GM23338 (cell line): ENCODE results near the gene GHRL. TPM values are rescaled to one million over a fixed set of nuclear protein-coding genes. Genes with fewer than 3 reads are reported as not detected.

Experiments used
- ATAC-seq: fragments of 200-7000 bp; cut with Tn5 transposase; 3 replicates; pipeline ENCODE4 v1.9.1; 2020
- DNase-seq: peaks from one replicate; pipeline ENCODE4 v3.0.0-alpha.2; 2015; ENCODE audit warnings: low spot score
- H2AFZ ChIP-seq: fragments of 200-600 bp; sonication (generic); 2 replicates; pipeline ENCODE4 v1.8.0; 2016; ENCODE audit warnings: antibody characterized with exemption, mild to moderate bottlenecking, moderate library complexity
- H3F3A ChIP-seq: fragments of 200-600 bp; sonication (generic); replicated peaks from 2 replicates; pipeline ENCODE4 v1.8.0; 2017; ENCODE audit warnings: antibody characterized with exemption, mixed run types, low read depth
- H3K27ac ChIP-seq: fragments of 200-600 bp; sonication (generic); 2 replicates; pipeline ENCODE4 v1.6.1; 2016; ENCODE audit warnings: low read depth
- H3K27me3 ChIP-seq: fragments of 200-600 bp; sonication (generic); 2 replicates; pipeline ENCODE4 v1.8.0; 2016; ENCODE audit warnings: mild to moderate bottlenecking, mixed run types, moderate library complexity; ENCODE audit not compliant: insufficient read depth
- H3K36me3 ChIP-seq: fragments of 200-600 bp; sonication (generic); 2 replicates; pipeline ENCODE4 v1.8.0; 2016; ENCODE audit warnings: mild to moderate bottlenecking; ENCODE audit not compliant: insufficient read depth
- H3K4me1 ChIP-seq: fragments of 200-600 bp; sonication (generic); 2 replicates; pipeline ENCODE4 v1.8.0; 2016; ENCODE audit warnings: mild to moderate bottlenecking, moderate library complexity; ENCODE audit not compliant: insufficient read depth
- H3K4me2 ChIP-seq: fragments of 200-600 bp; sonication (generic); 2 replicates; pipeline ENCODE4 v1.7.1; 2017; ENCODE audit warnings: mixed run types
- H3K4me3 ChIP-seq: fragments of 200-600 bp; sonication (generic); 2 replicates; pipeline ENCODE4 v1.6.1; 2016; ENCODE audit warnings: mixed run types
- H3K79me2 ChIP-seq: fragments of 200-600 bp; sonication (generic); replicated peaks from 2 replicates; pipeline ENCODE4 v1.8.0; 2017; ENCODE audit warnings: mild to moderate bottlenecking; ENCODE audit not compliant: insufficient read depth
- H3K9me2 ChIP-seq: fragments of 200-600 bp; sonication (generic); 2 replicates; pipeline ENCODE4 v1.8.0; 2017; ENCODE audit not compliant: insufficient read depth
- H4K20me1 ChIP-seq: fragments of 200-600 bp; sonication (generic); replicated peaks from 2 replicates; pipeline ENCODE4 v1.8.0; 2017; ENCODE audit warnings: mild to moderate bottlenecking; ENCODE audit not compliant: insufficient read depth
- H3K27ac Mint-ChIP-seq: 2 replicates; pipeline ENCODE4 v1.8.0; 2020; ENCODE audit warnings: inconsistent platforms, mild to moderate bottlenecking, moderate library complexity, mixed read lengths
- H3K27me3 Mint-ChIP-seq: 3 replicates; pipeline ENCODE4 v1.8.0; 2022; ENCODE audit warnings: low read depth, mild to moderate bottlenecking, moderate library complexity, mixed read lengths, inconsistent platforms; ENCODE audit not compliant: insufficient read depth, poor library complexity
- H3K36me3 Mint-ChIP-seq: 3 replicates; pipeline ENCODE4 v1.8.0; 2021; ENCODE audit warnings: low read depth, mild to moderate bottlenecking, inconsistent platforms, moderate library complexity, mixed read lengths
- H3K4me1 Mint-ChIP-seq: 3 replicates; pipeline ENCODE4 v1.8.0; 2020; ENCODE audit warnings: mild to moderate bottlenecking, inconsistent platforms, mixed read lengths
- H3K4me3 Mint-ChIP-seq: 3 replicates; pipeline ENCODE4 v1.8.0; 2021; ENCODE audit warnings: moderate library complexity, mild to moderate bottlenecking, inconsistent platforms, mixed read lengths
- H3K9me3 Mint-ChIP-seq: 3 replicates; pipeline ENCODE4 v1.8.0; 2020; ENCODE audit warnings: moderate library complexity, mild to moderate bottlenecking, inconsistent platforms, mixed read lengths
- CREB1 ChIP-seq: fragments of 250-450 bp; sonication (Bioruptor Pico); IDR thresholded peaks from 2 replicates; pipeline ENCODE4 v1.5.0; 2020; ENCODE audit warnings: low read depth, mild to moderate bottlenecking, moderate library complexity
- ETS1 ChIP-seq: IDR thresholded peaks from 2 replicates; pipeline ENCODE4 v1.6.1; 2016; ENCODE audit warnings: antibody characterized with exemption
- EZH2 ChIP-seq: fragments of 200-600 bp; sonication (generic); IDR thresholded peaks from one replicate; pipeline ENCODE4 v1.8.0; 2017; ENCODE audit warnings: antibody characterized with exemption, mild to moderate bottlenecking, low read depth; ENCODE audit not compliant: unreplicated experiment
- EZH2phosphoT487 ChIP-seq: fragments of 200-600 bp; sonication (generic); IDR thresholded peaks from one replicate; pipeline ENCODE4 v1.8.1; 2018; ENCODE audit warnings: antibody characterized with exemption; ENCODE audit not compliant: unreplicated experiment
- JUNB ChIP-seq: IDR thresholded peaks from one replicate; pipeline ENCODE4 v1.6.1; 2016; ENCODE audit warnings: antibody characterized with exemption; ENCODE audit not compliant: unreplicated experiment
- NANOG ChIP-seq: IDR thresholded peaks from 2 replicates; pipeline ENCODE4 v1.6.1; 2016; ENCODE audit warnings: antibody characterized with exemption, borderline replicate concordance
- POLR2AphosphoS5 ChIP-seq: IDR thresholded peaks from 2 replicates; pipeline ENCODE4 v1.6.1; 2016; ENCODE audit warnings: antibody characterized with exemption, low read depth
- REST ChIP-seq: IDR thresholded peaks from one replicate; pipeline ENCODE4 v1.6.1; 2018; ENCODE audit warnings: antibody characterized with exemption; ENCODE audit not compliant: unreplicated experiment
- STAT1 ChIP-seq: IDR thresholded peaks from one replicate; pipeline ENCODE4 v1.6.1; 2016; ENCODE audit warnings: antibody characterized with exemption; ENCODE audit not compliant: unreplicated experiment
- ZNF114 ChIP-seq: fragments of 250-450 bp; sonication (Bioruptor Pico); IDR thresholded peaks from 2 replicates; pipeline ENCODE4 v1.5.0; 2020; ENCODE audit warnings: mild to moderate bottlenecking, moderate library complexity
- ZNF331 ChIP-seq: fragments of 250-450 bp; sonication (Bioruptor Pico); IDR thresholded peaks from 2 replicates; pipeline ENCODE4 v1.5.0; 2020; ENCODE audit warnings: low read depth, mild to moderate bottlenecking, moderate library complexity
- polyA plus RNA-seq: library from polyadenylated mRNA; unstranded; fragments of >200 nt; fragmentation: Nextera tagmentation; extraction: Ambion mirVana; gene quantifications from 2 replicates; pipeline ENCODE4 v1.2.1, GENCODE V29; 2016
- total RNA-seq: library from RNA; depleted of rRNA; stranded (reverse); fragments of >200 nt; shearing (Covaris generic); gene quantifications from 2 replicates; pipeline ENCODE4 v1.2.3, GENCODE V29; 2014
- TF ChIP-seq, protein P1 (sequence below), 2 experiments: fragments of 200-600 bp in 1 of 2; sonication (generic) in 1 of 2; conservative IDR thresholded peaks; 2 replicates each; pipeline versions ENCODE4 v1.5.1 to v1.6.1; 2016 to 2017; ENCODE audit warnings: antibody characterized with exemption in 2 of 2, low read depth in 2 of 2, mild to moderate bottlenecking in 2 of 2, moderate library complexity in 1 of 2
- TF ChIP-seq, protein P2 (sequence below): fragments of 250-450 bp; sonication (Bioruptor Pico); IDR thresholded peaks from 2 replicates; pipeline ENCODE4 v1.5.0; 2020; ENCODE audit warnings: mild to moderate bottlenecking, moderate library complexity

GHRL gene
- total and polyA plus RNA-seq, 2 experiments from 2014 or later, result 0.78 TPM; not detected in 1

DNA sequence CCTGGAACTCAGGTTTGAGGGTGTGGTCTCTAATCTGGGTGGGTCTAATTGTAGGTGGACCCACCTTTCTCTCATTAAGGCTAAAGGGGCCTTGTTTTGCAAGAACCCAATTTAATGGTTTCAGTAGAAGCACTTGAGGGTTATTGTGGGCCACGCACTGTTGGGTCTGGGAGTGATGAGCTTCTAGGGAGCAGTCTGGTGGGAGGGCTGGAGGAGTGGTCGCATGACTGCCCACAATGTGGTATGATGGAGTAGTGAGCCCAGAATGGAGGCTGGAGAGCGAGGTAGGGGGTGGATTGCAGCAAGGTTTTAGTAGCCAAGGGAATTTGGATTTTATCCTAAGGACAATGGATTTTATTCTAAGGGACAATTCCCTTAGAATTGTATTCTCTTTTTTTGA lies 41.7 kb downstream of the GHRL start:
- TF ChIP-seq NANOG (no peak), POLR2AphosphoS5 (no peak), JUNB (no peak), CREB1 (CRISPR knock-in tag) (no peak), EZH2phosphoT487 (no peak), ZNF114 (CRISPR knock-in tag) (no peak), ZNF331 (CRISPR knock-in tag) (no peak), STAT1 (no peak), EZH2 (no peak), REST (no peak), ETS1 (no peak)
- TF ChIP-seq, protein P1, sequence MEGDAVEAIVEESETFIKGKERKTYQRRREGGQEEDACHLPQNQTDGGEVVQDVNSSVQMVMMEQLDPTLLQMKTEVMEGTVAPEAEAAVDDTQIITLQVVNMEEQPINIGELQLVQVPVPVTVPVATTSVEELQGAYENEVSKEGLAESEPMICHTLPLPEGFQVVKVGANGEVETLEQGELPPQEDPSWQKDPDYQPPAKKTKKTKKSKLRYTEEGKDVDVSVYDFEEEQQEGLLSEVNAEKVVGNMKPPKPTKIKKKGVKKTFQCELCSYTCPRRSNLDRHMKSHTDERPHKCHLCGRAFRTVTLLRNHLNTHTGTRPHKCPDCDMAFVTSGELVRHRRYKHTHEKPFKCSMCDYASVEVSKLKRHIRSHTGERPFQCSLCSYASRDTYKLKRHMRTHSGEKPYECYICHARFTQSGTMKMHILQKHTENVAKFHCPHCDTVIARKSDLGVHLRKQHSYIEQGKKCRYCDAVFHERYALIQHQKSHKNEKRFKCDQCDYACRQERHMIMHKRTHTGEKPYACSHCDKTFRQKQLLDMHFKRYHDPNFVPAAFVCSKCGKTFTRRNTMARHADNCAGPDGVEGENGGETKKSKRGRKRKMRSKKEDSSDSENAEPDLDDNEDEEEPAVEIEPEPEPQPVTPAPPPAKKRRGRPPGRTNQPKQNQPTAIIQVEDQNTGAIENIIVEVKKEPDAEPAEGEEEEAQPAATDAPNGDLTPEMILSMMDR (conservative IDR thresholded peaks at IDR 0.05; ENCODE audit: low read depth in 2 of 2), result no peak
- TF ChIP-seq, protein P2, sequence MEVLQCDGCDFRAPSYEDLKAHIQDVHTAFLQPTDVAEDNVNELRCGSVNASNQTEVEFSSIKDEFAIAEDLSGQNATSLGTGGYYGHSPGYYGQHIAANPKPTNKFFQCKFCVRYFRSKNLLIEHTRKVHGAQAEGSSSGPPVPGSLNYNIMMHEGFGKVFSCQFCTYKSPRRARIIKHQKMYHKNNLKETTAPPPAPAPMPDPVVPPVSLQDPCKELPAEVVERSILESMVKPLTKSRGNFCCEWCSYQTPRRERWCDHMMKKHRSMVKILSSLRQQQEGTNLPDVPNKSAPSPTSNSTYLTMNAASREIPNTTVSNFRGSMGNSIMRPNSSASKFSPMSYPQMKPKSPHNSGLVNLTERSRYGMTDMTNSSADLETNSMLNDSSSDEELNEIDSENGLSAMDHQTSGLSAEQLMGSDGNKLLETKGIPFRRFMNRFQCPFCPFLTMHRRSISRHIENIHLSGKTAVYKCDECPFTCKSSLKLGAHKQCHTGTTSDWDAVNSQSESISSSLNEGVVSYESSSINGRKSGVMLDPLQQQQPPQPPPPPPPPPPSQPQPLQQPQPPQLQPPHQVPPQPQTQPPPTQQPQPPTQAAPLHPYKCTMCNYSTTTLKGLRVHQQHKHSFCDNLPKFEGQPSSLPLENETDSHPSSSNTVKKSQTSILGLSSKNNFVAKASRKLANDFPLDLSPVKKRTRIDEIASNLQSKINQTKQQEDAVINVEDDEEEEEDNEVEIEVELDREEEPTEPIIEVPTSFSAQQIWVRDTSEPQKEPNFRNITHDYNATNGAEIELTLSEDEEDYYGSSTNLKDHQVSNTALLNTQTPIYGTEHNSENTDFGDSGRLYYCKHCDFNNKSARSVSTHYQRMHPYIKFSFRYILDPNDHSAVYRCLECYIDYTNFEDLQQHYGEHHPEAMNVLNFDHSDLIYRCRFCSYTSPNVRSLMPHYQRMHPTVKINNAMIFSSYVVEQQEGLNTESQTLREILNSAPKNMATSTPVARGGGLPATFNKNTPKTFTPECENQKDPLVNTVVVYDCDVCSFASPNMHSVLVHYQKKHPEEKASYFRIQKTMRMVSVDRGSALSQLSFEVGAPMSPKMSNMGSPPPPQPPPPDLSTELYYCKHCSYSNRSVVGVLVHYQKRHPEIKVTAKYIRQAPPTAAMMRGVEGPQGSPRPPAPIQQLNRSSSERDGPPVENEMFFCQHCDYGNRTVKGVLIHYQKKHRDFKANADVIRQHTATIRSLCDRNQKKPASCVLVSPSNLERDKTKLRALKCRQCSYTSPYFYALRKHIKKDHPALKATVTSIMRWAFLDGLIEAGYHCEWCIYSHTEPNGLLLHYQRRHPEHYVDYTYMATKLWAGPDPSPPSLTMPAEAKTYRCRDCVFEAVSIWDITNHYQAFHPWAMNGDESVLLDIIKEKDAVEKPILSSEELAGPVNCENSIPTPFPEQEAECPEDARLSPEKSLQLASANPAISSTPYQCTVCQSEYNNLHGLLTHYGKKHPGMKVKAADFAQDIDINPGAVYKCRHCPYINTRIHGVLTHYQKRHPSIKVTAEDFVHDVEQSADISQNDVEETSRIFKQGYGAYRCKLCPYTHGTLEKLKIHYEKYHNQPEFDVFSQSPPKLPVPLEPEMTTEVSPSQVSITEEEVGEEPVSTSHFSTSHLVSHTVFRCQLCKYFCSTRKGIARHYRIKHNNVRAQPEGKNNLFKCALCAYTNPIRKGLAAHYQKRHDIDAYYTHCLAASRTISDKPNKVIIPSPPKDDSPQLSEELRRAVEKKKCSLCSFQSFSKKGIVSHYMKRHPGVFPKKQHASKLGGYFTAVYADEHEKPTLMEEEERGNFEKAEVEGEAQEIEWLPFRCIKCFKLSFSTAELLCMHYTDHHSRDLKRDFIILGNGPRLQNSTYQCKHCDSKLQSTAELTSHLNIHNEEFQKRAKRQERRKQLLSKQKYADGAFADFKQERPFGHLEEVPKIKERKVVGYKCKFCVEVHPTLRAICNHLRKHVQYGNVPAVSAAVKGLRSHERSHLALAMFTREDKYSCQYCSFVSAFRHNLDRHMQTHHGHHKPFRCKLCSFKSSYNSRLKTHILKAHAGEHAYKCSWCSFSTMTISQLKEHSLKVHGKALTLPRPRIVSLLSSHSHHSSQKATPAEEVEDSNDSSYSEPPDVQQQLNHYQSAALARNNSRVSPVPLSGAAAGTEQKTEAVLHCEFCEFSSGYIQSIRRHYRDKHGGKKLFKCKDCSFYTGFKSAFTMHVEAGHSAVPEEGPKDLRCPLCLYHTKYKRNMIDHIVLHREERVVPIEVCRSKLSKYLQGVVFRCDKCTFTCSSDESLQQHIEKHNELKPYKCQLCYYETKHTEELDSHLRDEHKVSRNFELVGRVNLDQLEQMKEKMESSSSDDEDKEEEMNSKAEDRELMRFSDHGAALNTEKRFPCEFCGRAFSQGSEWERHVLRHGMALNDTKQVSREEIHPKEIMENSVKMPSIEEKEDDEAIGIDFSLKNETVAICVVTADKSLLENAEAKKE (CRISPR knock-in tag), result no peak
- H3K27me3 Mint-ChIP-seq, result peaks cover 24% of the 10 kb centered on the region
- no peak overlapping the region for H2AFZ ChIP-seq
- peak overlapping the region; percentile 96; the same call in 1 of the 2 replicates for H3K4me3 ChIP-seq
- 0 out of 2 replicates have a peak, but pooled peaks cover 4% of the 10 kb centered on the region for H3F3A ChIP-seq
- peaks cover 20% of the 10 kb centered on the region for H3K9me3 Mint-ChIP-seq
- H3K4me3 Mint-ChIP-seq, result peak overlapping the region; percentile 92; the same call in 2 of the 3 replicates
- H3K36me3 Mint-ChIP-seq, result peaks cover 70% of the 10 kb centered on the region
- H3K4me2 ChIP-seq, result peak overlapping the region; percentile 98; the same call in 1 of the 2 replicates
- peaks cover 5% of the 10 kb centered on the region; the same call in 1 of the 2 replicates for H4K20me1 ChIP-seq
- H3K4me1 ChIP-seq, result peaks cover 17% of the 10 kb centered on the region
- H3K36me3 ChIP-seq, result peaks cover 10% of the 10 kb centered on the region
- DNase-seq, result no peak
- no peak overlapping the region for H3K27ac Mint-ChIP-seq
- peaks cover 22% of the 10 kb centered on the region; the same call in 2 of the 3 replicates for H3K4me1 Mint-ChIP-seq
- peaks cover 8% of the 10 kb centered on the region; the same call in 1 of the 2 replicates for H3K27me3 ChIP-seq
- no peak overlapping the region for H3K27ac ChIP-seq
- H3K9me2 ChIP-seq, result no peaks in the 10 kb centered on the region
- H3K79me2 ChIP-seq, result peaks cover 49% of the 10 kb centered on the region
- ATAC-seq, result no peak
